ENCODE results near the gene PROCA1. TPM values are rescaled to one million over a fixed set of nuclear protein-coding genes. Genes with fewer than 3 reads are reported as not detected.
"Not testable (repeated sequence)": the region's sequence is repeated elsewhere in the genome, so short reads cannot be mapped to it uniquely, and the experiment has no call there.

Gene PROCA1
- total and polyA plus RNA-seq, 9 donors: 0.80 to 5.5 (median 3.1) TPM

DNA sequence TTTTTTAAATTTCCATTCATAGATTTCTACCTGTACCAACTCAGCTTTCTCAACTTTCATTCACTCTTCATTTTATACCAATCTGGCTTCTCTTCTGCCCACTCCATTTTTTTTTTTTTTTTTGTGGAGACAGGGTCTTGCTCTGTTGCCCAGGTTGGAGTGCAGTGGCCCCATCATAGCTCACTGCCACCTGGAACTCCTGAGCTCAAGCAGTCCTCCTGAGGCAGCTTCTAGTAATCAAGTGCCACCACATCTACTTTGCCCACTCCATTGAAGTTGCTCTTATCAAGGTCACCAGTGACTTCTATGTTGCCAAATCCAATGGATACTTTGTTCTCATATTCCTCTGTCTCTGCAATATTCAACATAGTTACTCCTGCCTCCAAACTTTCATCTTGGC lies 48.0 kb downstream of the PROCA1 start:
- Histone ChIP-seq H3K27me3 (ENCODE audit: control insufficient read depth, insufficient read depth, low read length) (no peaks in the 10 kb centered on the region), H3K9me3 (replicated peaks; ENCODE audit: control insufficient read depth, low read depth, low read length) (peaks cover 2% of the 10 kb centered on the region), H3K36me3 (ENCODE audit: control insufficient read depth, insufficient read depth, low read length) (peaks cover 21% of the 10 kb centered on the region), H3K4me3 (ENCODE audit: low read length) (no peak overlapping the region), H3K27ac (ENCODE audit: low read length) (no peak overlapping the region), H3K4me1 (ENCODE audit: control insufficient read depth, insufficient read depth, low read length) (peaks cover 6% of the 10 kb centered on the region)
- no peak for DNase-seq

DNA sequence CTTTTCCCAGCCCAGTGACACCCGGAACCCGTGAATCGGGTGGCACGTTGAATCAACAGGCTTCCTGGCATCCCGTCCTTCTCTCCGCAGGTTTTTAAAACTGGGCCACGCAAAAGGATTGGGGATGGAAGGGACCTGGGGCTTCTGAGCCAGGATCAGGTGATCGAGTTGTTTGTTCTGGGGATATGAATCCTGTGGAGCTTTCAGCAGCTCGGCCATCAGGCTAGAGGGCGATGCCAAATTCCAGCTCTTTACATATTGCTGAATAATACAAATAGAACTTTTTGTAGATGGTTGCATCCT lies 49.2 kb downstream of the PROCA1 start:
- peaks cover 6% of the 10 kb centered on the region for H3K4me1 ChIP-seq (ENCODE audit: control insufficient read depth, insufficient read depth, low read length)
- H3K27ac ChIP-seq (ENCODE audit: low read length): peak overlapping the region; percentile 99
- WGBS (ENCODE audit: insufficient coverage): no CpG with 5 or more reads among the region's 10 CpGs
- no peak for DNase-seq
- H3K9me3 ChIP-seq (replicated peaks; ENCODE audit: control insufficient read depth, low read depth, low read length): peaks cover 2% of the 10 kb centered on the region
- peaks cover 20% of the 10 kb centered on the region for H3K36me3 ChIP-seq (ENCODE audit: control insufficient read depth, insufficient read depth, low read length)
- no peaks in the 10 kb centered on the region for H3K27me3 ChIP-seq (ENCODE audit: control insufficient read depth, insufficient read depth, low read length)
- peak overlapping the region; percentile 96 for H3K4me3 ChIP-seq (ENCODE audit: low read length)

DNA sequence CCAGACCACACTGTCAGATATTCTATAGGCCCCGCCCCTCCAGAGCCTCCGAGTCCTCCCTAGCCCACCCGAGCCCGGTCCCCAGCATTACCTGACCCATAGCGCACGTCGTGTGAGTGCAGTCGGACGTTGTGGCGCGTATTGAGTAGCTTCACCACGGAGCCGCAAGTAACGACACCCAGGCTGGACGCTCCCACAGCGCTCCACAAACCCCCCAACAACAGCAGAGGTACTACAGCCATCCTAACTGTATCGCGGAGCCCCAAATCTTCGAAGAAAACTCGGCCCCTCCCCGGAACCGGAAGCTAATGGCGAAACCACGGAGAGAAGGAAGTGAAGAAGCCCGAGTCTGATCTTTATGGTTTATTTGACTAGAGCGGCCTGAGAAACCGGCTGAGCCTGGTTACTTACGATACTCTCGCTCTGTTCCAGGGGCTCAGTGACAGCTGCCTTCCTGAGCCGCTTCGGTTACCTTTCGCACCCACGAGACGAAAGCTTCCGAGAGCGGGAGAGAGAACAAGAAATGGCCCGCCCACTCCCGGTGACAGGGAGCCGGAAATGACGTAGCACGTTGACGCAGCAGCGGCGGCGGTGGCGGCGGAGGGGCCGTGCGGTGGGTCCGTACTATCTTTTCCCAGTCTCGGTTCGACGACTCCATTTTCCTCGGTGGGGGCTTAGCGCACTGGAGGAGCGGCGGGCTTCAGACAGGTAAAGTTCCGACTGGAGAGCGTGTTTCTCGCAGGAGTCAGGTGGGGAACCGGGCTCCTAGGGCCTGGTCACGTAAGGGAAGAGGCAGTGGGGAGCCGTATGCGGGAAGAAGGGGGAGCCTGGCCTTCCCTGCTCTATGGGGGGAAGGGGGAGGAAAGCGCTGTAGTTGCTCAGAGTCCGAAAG lies 49.8 kb downstream of the PROCA1 start, which contains the start of the genes SDF2 and SUPT6H:
TSS of gene SDF2 (minus strand) at position 272 of the 892 bp plus-strand sequence. CDS start at position 242, 30 bp downstream.
TSS of gene SUPT6H (plus strand) at position 571 of the 892 bp plus-strand sequence. CDS start 11,197 bp downstream, outside the sequence.
- Histone ChIP-seq H3K27ac (ENCODE audit: low read length) (peak within 1 kb of the TSS; percentile 99), H3K4me3 (ENCODE audit: low read length) (peak within 1 kb of the TSS; percentile 96), H3K27me3 (ENCODE audit: control insufficient read depth, insufficient read depth, low read length) (no peaks in the 10 kb centered on the region), H3K9me3 (replicated peaks; ENCODE audit: control insufficient read depth, low read depth, low read length) (peaks cover 2% of the 10 kb centered on the region), H3K4me1 (ENCODE audit: control insufficient read depth, insufficient read depth, low read length) (peaks cover 6% of the 10 kb centered on the region), H3K36me3 (ENCODE audit: control insufficient read depth, insufficient read depth, low read length) (peaks cover 24% of the 10 kb centered on the region)
- WGBS (ENCODE audit: insufficient coverage): under 1% methylated on average over 55 of the region's 66 CpGs
- peak; percentile 95 for DNase-seq

DNA sequence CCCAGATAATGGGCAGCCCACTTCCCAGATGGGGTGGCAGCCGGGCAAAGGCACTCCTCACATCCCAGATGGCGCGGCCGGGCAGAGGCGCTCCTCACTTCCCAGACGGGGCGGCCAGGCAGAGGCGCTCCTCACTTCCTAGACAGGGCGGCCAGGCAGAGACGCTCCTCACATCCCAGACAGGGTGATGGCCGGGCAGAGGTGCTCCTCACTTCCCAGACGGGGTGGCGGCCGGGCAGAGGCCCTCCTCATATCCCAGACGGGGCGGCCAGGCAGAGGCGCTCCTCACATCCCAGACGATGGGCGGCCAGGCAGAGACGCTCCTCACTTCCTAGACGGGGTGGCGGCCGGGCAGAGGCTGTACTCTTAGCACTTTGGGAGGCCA lies 52.2 kb downstream of the PROCA1 start:
- 98% methylated on average over 17 of the region's 23 CpGs for WGBS (ENCODE audit: insufficient coverage)
- H3K27me3 ChIP-seq (ENCODE audit: control insufficient read depth, insufficient read depth, low read length); H3K9me3 ChIP-seq (replicated peaks; ENCODE audit: control insufficient read depth, low read depth, low read length); H3K4me1 ChIP-seq (ENCODE audit: control insufficient read depth, insufficient read depth, low read length); DNase-seq; H3K27ac ChIP-seq (ENCODE audit: low read length); H3K4me3 ChIP-seq (ENCODE audit: low read length): not testable (repeated sequence)
- H3K36me3 ChIP-seq (ENCODE audit: control insufficient read depth, insufficient read depth, low read length): peaks cover 28% of the 10 kb centered on the region

DNA sequence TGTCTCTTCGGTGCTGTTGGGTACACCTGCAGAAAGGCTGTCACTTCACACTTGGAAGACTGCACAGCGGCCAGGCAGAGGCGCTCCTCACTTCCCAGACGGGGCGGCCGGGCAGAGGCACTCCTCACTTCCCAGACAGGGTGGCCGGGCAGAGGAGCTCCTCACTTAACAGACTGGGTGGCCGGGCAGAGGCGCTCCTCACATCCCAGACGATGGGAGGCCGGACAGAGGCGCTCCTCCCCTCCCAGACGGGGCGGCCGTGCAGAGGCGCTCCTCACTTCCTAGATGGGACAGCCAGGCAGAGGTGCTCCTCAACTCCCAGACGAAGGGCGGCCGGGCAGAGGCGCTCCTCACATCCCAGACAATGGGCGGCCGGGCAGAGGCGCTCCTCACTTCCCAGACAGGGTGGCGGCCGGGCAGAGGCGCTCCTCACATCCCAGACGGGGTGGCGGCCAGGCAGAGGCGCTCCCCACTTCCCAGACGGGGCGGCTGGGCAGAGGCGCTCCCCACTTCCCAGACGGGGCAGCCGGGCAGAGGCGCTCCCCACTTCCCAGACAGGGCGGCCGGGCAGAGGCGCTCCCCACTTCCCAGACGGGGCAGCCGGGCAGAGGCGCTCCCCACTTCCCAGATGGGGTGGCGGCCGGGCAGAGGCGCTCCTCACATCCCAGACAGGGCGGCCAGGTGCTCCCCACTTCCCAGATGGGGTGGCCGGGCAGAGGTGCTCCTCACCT lies 52.8 kb downstream of the PROCA1 start:
- DNase-seq; H3K4me1 ChIP-seq (ENCODE audit: control insufficient read depth, insufficient read depth, low read length); H3K4me3 ChIP-seq (ENCODE audit: low read length); H3K27me3 ChIP-seq (ENCODE audit: control insufficient read depth, insufficient read depth, low read length); H3K27ac ChIP-seq (ENCODE audit: low read length); H3K9me3 ChIP-seq (replicated peaks; ENCODE audit: control insufficient read depth, low read depth, low read length): not testable (repeated sequence)
- 97% methylated on average over 33 of the region's 46 CpGs for WGBS (ENCODE audit: insufficient coverage)
- H3K36me3 ChIP-seq (ENCODE audit: control insufficient read depth, insufficient read depth, low read length): peaks cover 28% of the 10 kb centered on the region

DNA sequence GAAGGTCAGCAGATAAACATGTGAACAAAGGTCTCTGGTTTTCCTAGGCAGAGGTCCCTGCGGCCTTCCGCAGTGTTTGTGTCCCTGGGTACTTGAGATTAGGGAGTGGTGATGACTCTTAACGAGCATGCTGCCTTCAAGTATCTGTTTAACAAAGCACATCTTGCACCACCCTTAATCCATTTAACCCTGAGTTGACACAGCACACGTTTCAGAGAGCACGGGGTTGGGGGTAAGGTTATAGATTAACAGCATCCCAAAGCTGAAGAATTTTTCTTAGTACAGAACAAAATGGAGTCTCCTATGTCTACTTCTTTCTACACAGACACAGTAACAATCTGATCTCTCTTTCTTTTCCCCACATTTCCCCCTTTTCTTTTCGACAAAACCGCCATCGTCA lies 53.3 kb downstream of the PROCA1 start:
- not testable (repeated sequence) for H3K27me3 ChIP-seq (ENCODE audit: control insufficient read depth, insufficient read depth, low read length); H3K9me3 ChIP-seq (replicated peaks; ENCODE audit: control insufficient read depth, low read depth, low read length); DNase-seq; H3K27ac ChIP-seq (ENCODE audit: low read length); H3K4me3 ChIP-seq (ENCODE audit: low read length); H3K4me1 ChIP-seq (ENCODE audit: control insufficient read depth, insufficient read depth, low read length)
- H3K36me3 ChIP-seq (ENCODE audit: control insufficient read depth, insufficient read depth, low read length): peaks cover 28% of the 10 kb centered on the region
- WGBS (ENCODE audit: insufficient coverage): 100% methylated on average over 3 of the region's 8 CpGs

DNA sequence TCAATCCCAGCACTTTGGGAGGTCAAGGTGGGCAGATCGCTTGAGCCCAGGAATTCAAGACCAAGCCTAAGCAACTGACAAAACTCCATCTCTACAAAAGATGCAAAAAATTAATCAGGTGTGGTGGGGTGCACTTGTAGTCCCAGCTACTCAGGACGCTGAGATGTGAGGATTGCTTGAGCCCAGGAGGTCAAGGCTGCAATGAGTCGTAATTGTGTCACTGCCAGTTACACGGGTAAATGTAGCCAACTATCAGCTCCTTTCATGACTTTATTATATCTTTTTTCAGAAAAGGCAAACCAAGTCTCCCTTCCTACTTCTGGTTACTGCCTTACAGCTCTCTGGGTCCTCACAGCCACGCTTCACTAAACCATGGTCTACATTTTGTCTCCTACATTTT lies 53.9 kb downstream of the PROCA1 start:
- Histone ChIP-seq H3K9me3 (replicated peaks; ENCODE audit: control insufficient read depth, low read depth, low read length) (peaks cover 2% of the 10 kb centered on the region), H3K36me3 (ENCODE audit: control insufficient read depth, insufficient read depth, low read length) (peaks cover 28% of the 10 kb centered on the region), H3K4me3 (ENCODE audit: low read length) (no peak overlapping the region), H3K27me3 (ENCODE audit: control insufficient read depth, insufficient read depth, low read length) (no peaks in the 10 kb centered on the region), H3K27ac (ENCODE audit: low read length) (no peak overlapping the region), H3K4me1 (ENCODE audit: control insufficient read depth, insufficient read depth, low read length) (peaks cover 3% of the 10 kb centered on the region)
- DNase-seq: no peak
- WGBS (ENCODE audit: insufficient coverage): 100% methylated on average over 3 of the region's 5 CpGs

DNA sequence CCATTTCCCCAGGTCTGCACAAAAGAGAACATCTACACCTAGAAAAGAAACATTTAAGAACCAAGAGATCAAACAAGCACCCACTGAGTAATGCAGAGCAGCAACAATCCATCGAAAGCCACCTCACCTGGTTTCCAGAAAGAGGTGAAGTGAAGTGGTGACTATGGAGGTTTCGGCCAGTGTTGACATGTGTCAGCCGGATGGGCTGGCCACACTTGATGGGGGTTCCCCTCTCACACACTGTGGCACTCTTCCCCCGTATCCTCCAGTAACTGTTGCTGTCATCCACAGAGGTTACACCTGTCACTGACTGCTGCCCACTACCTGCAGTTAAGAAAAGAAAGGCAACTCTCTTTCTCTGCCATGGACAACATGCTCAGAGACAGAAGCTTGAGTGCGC lies 56.5 kb downstream of the PROCA1 start:
- peaks cover 41% of the 10 kb centered on the region for H3K36me3 ChIP-seq (ENCODE audit: control insufficient read depth, insufficient read depth, low read length)
- DNase-seq: no peak
- WGBS (ENCODE audit: insufficient coverage): no CpG with 5 or more reads among the region's 5 CpGs

More for the DNA sequence above, 56.5 kb downstream of the PROCA1 start:
- Histone ChIP-seq H3K27ac (ENCODE audit: low read length) (no peak overlapping the region), H3K27me3 (ENCODE audit: control insufficient read depth, insufficient read depth, low read length) (no peaks in the 10 kb centered on the region), H3K4me1 (ENCODE audit: control insufficient read depth, insufficient read depth, low read length) (no peaks in the 10 kb centered on the region), H3K9me3 (replicated peaks; ENCODE audit: control insufficient read depth, low read depth, low read length) (peaks cover 2% of the 10 kb centered on the region), H3K4me3 (ENCODE audit: low read length) (no peak overlapping the region)

Measured in muscle of leg (tissue), 11 donors.